ENCODE measurements around the gene MAP3K21. TPM values are rescaled to one million over a fixed set of nuclear protein-coding genes. Genes with fewer than 3 reads are reported as not detected.

The MAP3K21 gene
- total and polyA plus RNA-seq, 2 of the 4 experiments (the other 2 are of a cell fraction) = 0.15 to 0.18 TPM

GRCh38 chr1:233278631-233279030 is 48.9 kb upstream of the MAP3K21 start:
- H3K23ac ChIP-seq (ENCODE audit: low read depth, low read length) = no peak overlapping the region
- no peaks in the 10 kb centered on the region for H3K27me3 ChIP-seq (ENCODE audit: control insufficient read depth, insufficient read depth, low read length)
- H2AK9ac ChIP-seq (replicated peaks; ENCODE audit: low read depth, low read length, poor library complexity) = no peak overlapping the region
- H2AK5ac ChIP-seq (ENCODE audit: low read depth, low read length) = no peak overlapping the region
- TF ChIP-seq USF2 (IDR thresholded peaks at IDR 0.05; ENCODE audit: low read depth, low read length) = no peak
- H2BK20ac ChIP-seq (ENCODE audit: low read depth, low read length) = no peak overlapping the region
- peaks cover 15 to 40% of the 10 kb centered on the region in 2 experiments; a peak in 3 of 4 replicates for H3K79me1 ChIP-seq (ENCODE audit: low read depth in 1 of 2, low read length in 2 of 2)
- dilution Hi-C loops (cut with HindIII; ENCODE audit: low sequenced_read_pairs, unreplicated experiment) (no loop called here), in situ Hi-C loops (cut with MboI; ENCODE audit: low sequenced_read_pairs) (no loop called here), intact Hi-C loops (cut with micrococcal nuclease) (no loop called here)
- no peak overlapping the region for H3K56ac ChIP-seq (ENCODE audit: extremely low read depth, insufficient read depth, low read length)
- no peak overlapping the region for H2BK120ac ChIP-seq (ENCODE audit: low read depth, low read length)
- no peak overlapping the region for H2AFZ ChIP-seq (replicated peaks; ENCODE audit: low read length, poor library complexity)
- ATAC-seq (ENCODE audit: low read depth) = no peak
- H3K14ac ChIP-seq (replicated peaks; ENCODE audit: low read depth, low read length) = no peak overlapping the region
- no peaks in the 10 kb centered on the region for H3K9me3 ChIP-seq (ENCODE audit: control insufficient read depth, insufficient read depth, low read length)
- no peak overlapping the region for H3K9ac ChIP-seq (ENCODE audit: low read depth, low read length)
- no peak overlapping the region for H3K27ac ChIP-seq (ENCODE audit: insufficient read depth, low read length)
- H4K8ac ChIP-seq (ENCODE audit: low read depth in 2 of 2, low read length in 2 of 2) = no peak overlapping the region
- ChIA-PET CTCF (no interaction called here), POLR2A (ENCODE audit: unreplicated experiment) (no interaction called here)
- peaks cover 11% of the 10 kb centered on the region; the same call in 1 of the 2 replicates for H4K20me1 ChIP-seq (ENCODE audit: insufficient read depth, low read length)
- no peak for DNase-seq
- H4K5ac ChIP-seq (ENCODE audit: low read depth, low read length) = no peak overlapping the region
- no peak overlapping the region for H3K4me3 ChIP-seq (ENCODE audit: insufficient read depth, low read depth, low read length)
- H3K4ac ChIP-seq (ENCODE audit: low read depth, low read length) = no peak overlapping the region
- H3K4me2 ChIP-seq (ENCODE audit: low read depth, low read length) = no peak overlapping the region
- H3K4me1 ChIP-seq (ENCODE audit: control insufficient read depth, insufficient read depth, low read length) = no peaks in the 10 kb centered on the region
- no peak overlapping the region for H2BK15ac ChIP-seq (ENCODE audit: low read depth, low read length)
- no peak overlapping the region for H3K18ac ChIP-seq (ENCODE audit: low read depth, low read length)
- no peaks in the 10 kb centered on the region; the same call in 1 of the 2 replicates for H3K36me3 ChIP-seq (ENCODE audit: control insufficient read depth, insufficient read depth, low read length)
- no peaks in the 10 kb centered on the region; the same call in 1 of the 2 replicates for H3K9me1 ChIP-seq (ENCODE audit: insufficient read depth, low read length)
- no peak overlapping the region for H2BK5ac ChIP-seq (ENCODE audit: low read depth, low read length, poor library complexity, severe bottlenecking)
- BruUV-seq (replicated peaks) = no TSS peak
- H4K91ac ChIP-seq (ENCODE audit: insufficient read depth, low read depth, low read length) = no peak overlapping the region
- 83% methylated on average over 1 of the region's 1 CpG; no CpG with 5 or more reads in 1 of the 2 experiments for WGBS, 2 experiments (ENCODE audit: extremely low coverage in 2 of 2, insufficient read length in 1 of 2)
